PC-3 (cell line): Measurements from ENCODE around the gene PLD1. TPM values are rescaled to one million over a fixed set of nuclear protein-coding genes. Genes with fewer than 3 reads are reported as not detected.

Source experiments
- ATAC-seq: fragments of 200-7000 bp; cut with Tn5 transposase; 2 replicates; pipeline ENCODE4 v1.9.1; 2020; ENCODE audit warnings: mild to moderate bottlenecking, moderate library complexity
- BruUV-seq: library from RNA; stranded (reverse); fragments of 400-500 nt; replicated peaks from 2 replicates; lab custom pipeline; 2021; lab: Mats Ljungman, UMichigan
- CTCF ChIA-PET: fragments of 300-600 bp; sonication (Branson Sonifier 250); formaldehyde crosslinking; loops from one replicate; lab custom pipeline; 2022; ENCODE audit warnings: antibody characterized with exemption; lab: Charles Lee
- POLR2A ChIA-PET: fragments of 300-600 bp; sonication (Branson Sonifier 250); formaldehyde crosslinking; loops from one replicate; lab custom pipeline; 2022; ENCODE audit warnings: antibody characterized with exemption; ENCODE audit not compliant: unreplicated experiment; lab: Charles Lee
- DNase-seq: peaks from one replicate; pipeline ENCODE4 v3.0.0-alpha.2; 2015
- H2AFZ ChIP-seq: fragments of 300-600 bp; sonication (generic); 2 replicates; pipeline ENCODE4 v1.6.0; 2016; ENCODE audit warnings: antibody characterized with exemption, low read length
- H3F3A ChIP-seq: fragments of 300-600 bp; sonication (generic); one replicate; pipeline ENCODE4 v1.6.0; 2017; ENCODE audit warnings: antibody characterized with exemption, low read length, control low read depth, mild to moderate bottlenecking; ENCODE audit not compliant: unreplicated experiment
- H3K27ac ChIP-seq: fragments of 300-600 bp; sonication (generic); 2 replicates; pipeline ENCODE4 v1.5.1; 2016; ENCODE audit warnings: mild to moderate bottlenecking, low read length
- H3K27me3 ChIP-seq: fragments of 300-600 bp; sonication (generic); 2 replicates; pipeline ENCODE4 v1.6.1; 2016; ENCODE audit warnings: low read length, mixed read lengths
- H3K36me3 ChIP-seq: fragments of 300-600 bp; sonication (generic); 2 replicates; pipeline ENCODE4 v1.6.1; 2016; ENCODE audit warnings: low read depth, mixed run types, low read length, mixed read lengths
- H3K4me1 ChIP-seq: fragments of 300-600 bp; sonication (generic); 2 replicates; pipeline ENCODE4 v1.5.1; 2016; ENCODE audit warnings: low read length; ENCODE audit not compliant: insufficient read depth
- H3K4me2 ChIP-seq: fragments of 300-600 bp; sonication (generic); 2 replicates; pipeline ENCODE4 v1.6.0; 2016; ENCODE audit warnings: low read length
- H3K4me3 ChIP-seq: fragments of 300-600 bp; sonication (generic); 2 replicates; pipeline ENCODE4 v1.5.1; 2016; ENCODE audit warnings: mild to moderate bottlenecking, low read length, mixed read lengths
- H3K79me2 ChIP-seq: fragments of 300-600 bp; sonication (generic); 2 replicates; pipeline ENCODE4 v1.6.1; 2017; ENCODE audit warnings: low read length, mixed read lengths
- H3K9ac ChIP-seq: fragments of 300-600 bp; sonication (generic); 2 replicates; pipeline ENCODE4 v1.6.0; 2016; ENCODE audit warnings: mild to moderate bottlenecking, low read length
- H3K9me2 ChIP-seq: fragments of 300-600 bp; sonication (generic); replicated peaks from 2 replicates; pipeline ENCODE4 v1.6.1; 2016; ENCODE audit warnings: mixed run types, low read length, mixed read lengths
- H3K9me3 ChIP-seq: fragments of 300-600 bp; sonication (generic); 2 replicates; pipeline ENCODE4 v1.6.1; 2016; ENCODE audit warnings: low read length, mixed read lengths
- H4K20me1 ChIP-seq: fragments of 300-600 bp; sonication (generic); 2 replicates; pipeline ENCODE4 v1.6.1; 2016; ENCODE audit warnings: low read length, mixed read lengths
- CTCF ChIP-seq: fragments of 300-600 bp; sonication (generic); conservative IDR thresholded peaks from 2 replicates; pipeline ENCODE4 v1.5.1; 2017; ENCODE audit warnings: antibody characterized with exemption, low read depth, mild to moderate bottlenecking, low read length
- EZH2 ChIP-seq: fragments of 300-600 bp; sonication (generic); IDR thresholded peaks from one replicate; pipeline ENCODE4 v1.6.1; 2017; ENCODE audit warnings: antibody characterized with exemption, mild to moderate bottlenecking, low read length; ENCODE audit not compliant: unreplicated experiment
- EZH2phosphoT487 ChIP-seq: fragments of 300-600 bp; sonication (generic); IDR thresholded peaks from 2 replicates; pipeline ENCODE4 v1.6.1; 2018; ENCODE audit warnings: mild to moderate bottlenecking, antibody characterized with exemption, low read length, borderline replicate concordance
- intact Hi-C: fragments of 100-400 bp; cut with micrococcal nuclease; formaldehyde crosslinking; loops from 2 replicates; pipeline ENCODE4 v1.9.0; 2023
- total RNA-seq: library from RNA; depleted of rRNA; stranded (reverse); fragments of >200 nt; gene quantifications from 2 replicates; pipeline ENCODE4 v1.2.3, GENCODE V29; 2014

The PLD1 gene
- total RNA-seq, 1 experiment from 2014 or later, result 7.3 TPM

DNA sequence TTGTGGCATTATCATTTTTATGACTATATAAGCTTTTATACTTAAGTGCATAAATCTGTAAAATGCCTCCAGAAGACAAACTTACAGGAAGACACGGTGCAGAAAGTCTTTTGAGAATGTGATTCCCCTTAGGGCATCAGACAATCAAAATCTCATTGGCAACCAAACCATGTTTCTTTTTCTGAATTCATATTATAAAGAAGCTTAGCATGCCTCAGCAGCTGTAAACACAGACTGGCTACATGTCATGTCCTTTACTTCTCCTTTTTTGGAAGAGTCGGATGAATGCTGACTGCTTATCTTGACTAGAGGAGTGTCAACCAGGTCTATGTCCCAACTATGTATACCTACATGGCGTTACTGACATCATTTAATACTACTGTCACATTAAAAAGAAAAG lies 150.1 kb downstream of the PLD1 start:
- Histone ChIP-seq H3K36me3 (no peaks in the 10 kb centered on the region), H2AFZ (no peak overlapping the region), H4K20me1 (no peaks in the 10 kb centered on the region), H3K4me1 (no peaks in the 10 kb centered on the region), H3K27me3 (no peaks in the 10 kb centered on the region), H3K79me2 (no peaks in the 10 kb centered on the region), H3K4me3 (no peak overlapping the region), H3K9ac (no peak overlapping the region), H3F3A (no peaks in the 10 kb centered on the region), H3K27ac (no peak overlapping the region), H3K9me3 (no peaks in the 10 kb centered on the region), H3K4me2 (no peak overlapping the region), H3K9me2 (no peaks in the 10 kb centered on the region)
- ATAC-seq (no peak), DNase-seq (no peak)
- CTCF ChIA-PET, result no interaction called here
- intact Hi-C loops, result no loop called here
- BruUV-seq, result no TSS peak
- TF ChIP-seq EZH2phosphoT487 (no peak), EZH2 (no peak), CTCF (no peak)
- POLR2A ChIA-PET, result no interaction called here

DNA sequence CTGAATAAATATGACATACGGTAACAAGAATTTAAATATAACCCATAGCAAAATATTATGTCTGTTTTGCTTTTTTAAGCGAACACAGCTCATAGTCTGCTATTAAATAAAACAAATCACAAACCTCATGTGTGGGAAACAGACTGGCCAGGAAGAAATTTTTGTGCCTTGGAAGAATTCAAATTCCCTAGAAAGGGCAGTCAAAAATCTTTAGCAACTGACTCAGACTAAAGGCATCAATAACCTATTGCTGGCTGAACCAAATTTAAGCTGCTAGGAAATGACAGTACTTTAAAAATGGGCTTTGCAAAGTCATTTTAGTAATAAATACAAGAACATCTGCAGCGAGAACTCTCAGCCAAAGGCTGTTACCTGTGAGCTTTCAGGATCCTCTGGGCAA lies 151.4 kb downstream of the PLD1 start:
- Histone ChIP-seq H3F3A (no peaks in the 10 kb centered on the region), H3K4me2 (no peak overlapping the region), H3K4me1 (no peaks in the 10 kb centered on the region), H3K27ac (no peak overlapping the region), H3K9ac (no peak overlapping the region), H3K27me3 (no peaks in the 10 kb centered on the region), H3K4me3 (no peak overlapping the region), H3K9me2 (no peaks in the 10 kb centered on the region), H3K9me3 (no peaks in the 10 kb centered on the region), H3K36me3 (no peaks in the 10 kb centered on the region), H2AFZ (no peak overlapping the region), H3K79me2 (no peaks in the 10 kb centered on the region), H4K20me1 (no peaks in the 10 kb centered on the region)
- DNase-seq, result no peak
- ATAC-seq, result no peak
- ChIA-PET POLR2A (interaction anchor here (0.6 kb wide), 1 partner anchor 960 kb away, joined by 4 read pairs; no protein-coding TSS in a partner anchor), CTCF (no interaction called here)
- intact Hi-C loops, result no loop called here
- TF ChIP-seq EZH2phosphoT487 (no peak), EZH2 (no peak), CTCF (no peak)
- BruUV-seq, result no TSS peak

DNA sequence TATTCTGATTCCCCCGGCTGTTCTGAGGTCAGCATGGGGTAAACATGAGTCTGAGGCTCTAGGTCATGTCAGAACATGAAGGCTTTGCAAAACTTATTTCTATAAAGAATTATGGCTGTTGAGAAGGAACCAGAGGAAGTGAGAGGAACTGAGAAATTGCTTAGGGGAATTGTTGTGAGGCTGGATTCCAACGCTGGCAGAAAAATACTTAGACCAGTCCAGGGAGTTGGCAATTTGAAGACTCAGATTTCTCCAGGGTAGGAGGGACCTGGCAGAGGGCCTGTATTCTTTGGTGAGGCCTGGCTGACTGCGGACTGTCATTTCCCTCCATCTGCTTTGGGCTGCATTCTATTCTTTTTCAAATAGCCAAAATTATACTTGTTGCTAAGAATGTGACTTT lies 155.5 kb downstream of the PLD1 start:
- Histone ChIP-seq H3K9ac (no peak overlapping the region), H3K27ac (no peak overlapping the region), H3F3A (no peaks in the 10 kb centered on the region), H3K9me2 (no peaks in the 10 kb centered on the region), H2AFZ (no peak overlapping the region), H3K79me2 (no peaks in the 10 kb centered on the region), H3K9me3 (no peaks in the 10 kb centered on the region), H4K20me1 (no peaks in the 10 kb centered on the region), H3K4me3 (no peak overlapping the region), H3K36me3 (no peaks in the 10 kb centered on the region), H3K27me3 (no peaks in the 10 kb centered on the region), H3K4me2 (no peak overlapping the region), H3K4me1 (no peaks in the 10 kb centered on the region)
- BruUV-seq, result no TSS peak
- TF ChIP-seq EZH2 (no peak), EZH2phosphoT487 (no peak), CTCF (no peak)
- no peak for DNase-seq
- CTCF ChIA-PET, result interaction anchor here (1.2 kb wide), 1 partner anchor 116 kb away, joined by 4 read pairs; no protein-coding TSS in a partner anchor
- intact Hi-C loops, result no loop called here
- POLR2A ChIA-PET, result no interaction called here
- no peak for ATAC-seq
